CMK (cell line): ENCODE results near the gene CEP63.

Source experiments
- DNase-seq: peaks from one replicate; pipeline ENCODE4 v3.0.0-alpha.2; 2010; ENCODE audit warnings: low read depth

The CEP63 gene

GRCh38 chr3:134468519-134468918 is 17.3 kb upstream of the CEP63 start:
- no peak for DNase-seq

GRCh38 chr3:134471521-134472193 is 14.2 kb upstream of the CEP63 start:
- no peak for DNase-seq

GRCh38 chr3:134472831-134473230 is 13.0 kb upstream of the CEP63 start:
- no peak for DNase-seq

- DNase-seq, result no peak
These were observed 11.8 kb upstream of the CEP63 start for GRCh38 chr3:134473868-134474546.

DNA sequence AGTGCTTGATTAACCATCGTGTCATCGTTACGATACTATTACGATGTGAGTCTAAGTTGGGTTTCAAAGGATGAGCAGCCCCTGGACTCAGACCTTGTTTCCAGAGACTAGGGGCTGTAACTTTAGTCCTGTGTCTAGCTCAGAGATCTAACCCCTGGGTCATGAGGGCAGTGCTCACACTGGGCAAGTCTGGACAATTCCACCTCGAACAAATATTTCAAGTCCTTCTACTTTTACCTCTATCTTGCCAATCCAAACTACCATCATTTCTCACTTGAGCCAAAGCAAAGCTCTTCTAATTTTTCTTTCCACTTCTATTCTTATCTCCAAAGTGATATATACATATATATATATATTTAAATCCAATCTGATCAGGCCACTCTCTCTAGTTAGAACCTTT is 10.9 kb upstream of the CEP63 start:
- no peak for DNase-seq

- DNase-seq, result no peak
These were observed 9.6 kb upstream of the CEP63 start for GRCh38 chr3:134476306-134476705.

DNA sequence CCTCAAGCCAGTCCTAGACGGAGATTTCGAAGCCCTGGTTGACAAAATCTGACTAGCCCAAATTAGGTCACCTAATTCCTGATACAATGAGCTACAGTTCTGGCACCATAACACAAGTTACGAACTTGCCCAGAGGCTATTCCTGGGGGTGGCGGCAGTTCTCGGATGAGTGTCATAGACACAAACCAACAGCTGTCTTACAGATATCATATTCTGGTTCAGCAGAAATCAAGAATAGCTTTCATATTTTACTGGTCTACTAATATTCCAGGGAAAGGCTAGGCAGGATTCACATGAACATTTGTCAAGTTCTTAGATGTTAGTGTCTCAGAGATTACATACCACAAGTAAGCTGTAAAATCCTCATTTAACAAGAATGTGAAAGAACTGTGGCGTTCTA is 8.9 kb upstream of the CEP63 start:
- no peak for DNase-seq

GRCh38 chr3:134477938-134478337 is 7.9 kb upstream of the CEP63 start:
- DNase-seq, result no peak

DNA sequence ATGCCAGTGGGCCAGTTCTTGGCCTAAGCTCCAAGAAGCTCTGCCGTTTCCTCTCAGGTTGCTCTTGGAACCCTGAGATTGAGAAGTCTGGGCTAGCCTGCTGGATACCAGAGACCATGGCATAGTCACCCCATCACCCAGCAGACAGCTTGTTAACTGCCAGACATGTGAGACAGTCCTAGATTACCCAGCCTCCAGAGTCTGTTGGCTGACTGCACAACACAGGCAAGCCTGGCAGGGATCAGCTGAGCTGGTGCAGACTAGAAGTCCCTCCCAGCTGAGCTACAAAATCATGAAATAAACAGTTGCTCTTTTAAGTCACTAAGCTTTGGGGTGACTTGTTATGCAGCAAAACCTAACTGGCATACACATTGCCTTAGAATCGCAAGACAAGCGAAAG is 5.3 kb upstream of the CEP63 start:
- no peak for DNase-seq

DNA sequence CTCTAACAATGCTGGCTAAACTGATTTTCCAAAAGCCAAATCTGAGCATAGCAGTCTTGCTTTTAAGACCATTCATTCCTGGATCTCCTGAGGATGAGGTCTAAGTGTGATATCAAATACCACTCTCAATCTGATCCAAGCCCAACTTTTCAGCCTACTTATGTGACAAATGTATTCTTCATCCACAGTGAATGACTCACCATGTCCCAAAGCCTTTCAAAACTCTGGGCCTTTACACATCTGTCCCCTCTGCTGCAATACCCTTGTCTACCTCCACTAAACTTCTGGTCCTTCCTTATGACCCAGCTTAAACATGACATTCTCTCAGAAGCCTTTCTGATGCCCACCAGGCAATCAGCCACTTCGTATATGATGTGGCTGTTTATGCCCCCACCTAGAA is 4.7 kb upstream of the CEP63 start:
- DNase-seq, result no peak

DNA sequence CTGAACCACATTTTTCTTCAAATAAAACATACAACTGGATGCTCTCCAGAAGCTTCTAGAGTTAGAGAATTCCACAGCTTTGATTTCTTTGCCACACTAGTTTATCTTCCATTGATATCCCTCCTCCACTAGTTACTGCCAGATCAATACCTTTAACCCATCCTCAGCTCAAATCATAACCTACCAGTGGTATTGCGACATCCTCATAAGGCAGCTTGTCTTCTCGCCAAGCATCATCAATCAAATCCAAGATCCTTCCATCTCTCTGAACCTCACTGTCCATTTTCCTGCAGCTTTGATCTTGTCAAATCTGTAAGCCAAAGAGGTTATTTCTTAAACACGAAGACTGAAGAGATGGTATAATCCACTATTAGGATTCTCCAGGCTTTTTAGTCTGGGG is 3.2 kb upstream of the CEP63 start:
- no peak for DNase-seq

DNA sequence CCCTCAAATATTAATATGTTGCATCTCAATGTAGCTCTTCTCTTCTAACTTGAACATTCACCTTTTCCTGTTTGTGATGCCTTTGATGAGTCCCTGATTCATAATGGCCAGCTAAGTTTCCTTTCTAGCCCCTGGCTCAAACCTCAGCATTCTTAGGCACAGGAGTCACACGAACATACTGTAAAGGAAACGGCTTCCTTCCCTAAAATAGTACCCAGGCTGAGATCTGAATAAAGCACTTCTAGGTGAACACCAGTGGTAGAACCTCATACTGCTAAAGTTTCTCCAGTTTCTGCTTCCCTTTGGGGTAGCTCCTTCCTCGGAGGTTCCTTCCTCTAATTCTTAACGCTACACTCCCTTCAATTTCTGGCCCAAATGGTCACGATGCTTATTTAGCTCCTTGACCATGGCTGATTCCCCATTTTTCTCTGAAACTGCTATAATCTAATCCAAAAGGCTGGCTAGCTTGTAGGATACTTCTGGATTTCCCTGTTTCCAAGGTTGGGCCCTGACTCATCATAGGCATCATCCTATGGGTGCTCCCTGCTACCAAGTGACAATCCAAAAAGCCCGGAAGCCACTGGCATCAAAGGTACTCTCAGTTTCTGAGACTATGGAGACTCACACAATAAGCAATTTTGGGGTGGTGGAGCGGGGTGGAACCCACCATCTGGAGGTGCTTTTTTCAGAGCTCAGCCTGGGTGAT is 2.5 kb upstream of the CEP63 start:
- DNase-seq, result no peak

GRCh38 chr3:134485075-134485717 is 661 bp upstream of the CEP63 start:
- no peak for DNase-seq

DNA sequence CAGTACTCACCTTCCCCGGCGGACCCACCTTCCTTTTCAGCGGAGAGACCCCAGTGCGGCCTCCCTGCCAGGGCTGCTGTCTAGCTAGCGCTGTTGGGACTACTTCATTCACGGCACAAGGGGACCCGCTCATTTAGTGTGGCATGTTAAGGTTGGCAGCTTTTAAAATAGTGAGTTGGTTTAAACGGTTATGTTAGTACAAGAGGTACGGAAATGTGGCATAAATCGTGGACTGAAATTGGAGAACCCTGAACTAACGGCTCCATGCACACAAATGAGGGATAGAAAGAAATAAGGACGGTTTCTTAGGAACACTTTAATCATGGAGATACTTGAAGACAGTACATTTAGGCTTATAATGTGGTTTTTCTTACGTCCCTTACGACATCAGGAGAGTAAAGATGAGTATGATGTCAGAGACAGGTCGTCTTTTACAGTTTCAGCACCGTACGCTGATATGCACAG is 752 bp downstream of the CEP63 start:
- no peak for DNase-seq

- DNase-seq, result no peak
These were observed 1.5 kb downstream of the CEP63 start for GRCh38 chr3:134487406-134487805.

DNA sequence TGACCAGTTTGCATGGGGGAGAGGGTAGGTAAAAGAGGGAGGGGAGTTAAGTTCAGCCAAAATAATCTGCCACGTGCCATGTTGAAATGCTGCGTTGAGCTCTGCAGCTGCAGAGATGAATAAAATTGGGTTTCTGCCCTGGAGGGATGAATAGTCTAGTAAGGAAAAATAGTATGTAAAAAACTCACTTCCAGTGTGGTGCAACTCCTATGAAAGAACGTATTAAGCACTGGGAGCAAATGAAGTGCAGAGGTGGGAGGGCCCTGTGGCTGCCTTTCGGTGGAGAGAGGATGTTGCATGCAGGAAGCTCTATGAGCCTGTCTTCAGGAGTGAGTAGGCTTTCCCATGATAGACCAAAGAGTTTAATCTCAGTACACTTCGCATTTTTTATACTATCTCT is 8.6 kb downstream of the CEP63 start:
- DNase-seq, result no peak

DNA sequence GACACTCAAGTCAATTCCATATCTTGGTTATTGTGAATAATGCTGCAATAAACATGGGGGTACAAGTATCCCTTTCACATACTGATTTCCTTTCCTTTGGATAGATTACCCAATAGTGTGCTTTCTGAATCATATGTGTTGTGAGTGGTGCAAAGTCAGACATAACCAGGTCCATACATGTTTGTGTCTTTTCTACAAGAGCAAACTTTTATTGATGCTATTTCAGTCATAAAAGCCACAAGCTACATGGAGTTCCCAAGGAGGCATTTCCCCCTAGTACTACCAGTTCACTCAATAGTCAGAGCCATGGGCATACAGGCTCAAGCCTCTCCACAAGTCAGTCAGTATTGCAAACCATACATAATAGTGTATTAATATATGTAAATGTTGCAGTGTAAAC is 10.1 kb downstream of the CEP63 start:
- no peak for DNase-seq

DNA sequence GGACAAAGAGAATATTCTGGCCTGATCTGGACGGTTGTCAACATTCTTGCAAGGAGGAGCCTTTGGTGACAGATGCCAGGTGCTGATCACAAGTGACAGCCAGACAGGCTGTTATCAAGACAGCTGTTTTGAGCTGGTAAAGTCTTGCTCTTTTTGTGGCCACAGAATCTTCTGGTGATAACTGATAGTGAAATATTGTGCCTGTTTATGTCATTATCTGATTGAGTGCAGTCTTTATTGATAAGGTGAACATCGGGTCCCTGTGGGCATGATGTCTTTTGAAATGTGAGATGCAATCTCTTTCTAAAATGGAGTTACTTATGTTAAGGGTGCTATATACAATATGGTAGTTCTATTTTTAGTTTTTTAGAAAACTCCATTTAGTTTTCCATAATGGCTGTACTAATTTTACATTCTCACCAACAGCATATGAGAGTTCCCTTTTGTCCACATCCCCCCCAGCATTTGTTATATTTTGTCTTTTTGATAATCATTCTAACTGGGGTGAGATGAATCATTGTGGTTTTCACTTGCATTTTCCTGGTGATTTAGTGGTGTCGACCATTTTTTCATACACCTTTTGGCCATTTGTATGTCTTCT is 10.7 kb downstream of the CEP63 start:
- DNase-seq, result peak; percentile 81

GRCh38 chr3:134503266-134503665 is 17.4 kb downstream of the CEP63 start:
- DNase-seq, result no peak

DNA sequence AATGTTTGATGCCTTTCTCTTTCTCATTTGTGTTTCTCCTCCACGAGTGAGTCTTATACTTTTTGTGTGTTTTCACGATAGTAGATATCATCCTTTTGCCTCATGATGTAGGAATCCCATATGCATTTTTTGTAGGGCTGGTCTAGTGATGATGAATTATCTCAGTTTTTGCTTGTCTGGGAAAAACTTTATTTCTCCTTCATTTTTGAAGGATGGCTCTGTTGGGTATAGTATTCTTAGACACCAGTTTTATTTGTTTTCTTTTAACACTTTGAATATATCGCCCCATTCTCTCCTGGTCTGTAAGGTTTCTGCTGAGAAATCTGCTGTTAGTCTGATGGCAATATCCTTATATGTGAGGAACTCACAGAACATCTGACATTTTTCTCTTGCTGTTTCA is 18.3 kb downstream of the CEP63 start:
- DNase-seq, result no peak

- no peak for DNase-seq
These were observed 19.6 kb downstream of the CEP63 start for GRCh38 chr3:134505485-134505884.

- DNase-seq, result peak; percentile 21
These were observed 25.6 kb downstream of the CEP63 start for GRCh38 chr3:134511500-134511899.
